HK-2 (cell line): ENCODE data around the gene TAF7L.
"Not testable (repeated sequence)": the region's sequence is repeated elsewhere in the genome, so short reads cannot be mapped to it uniquely, and the experiment has no call there.

Source experiments
- DNase-seq: peaks from one replicate; pipeline ENCODE4 v3.0.0-alpha.2; 2018; ENCODE audit not compliant: unreplicated experiment

Gene TAF7L

GRCh38 chrX:101290957-101291603 lies at the start of gene TAF7L:
TSS of gene TAF7L (minus strand) at chrX:101291334. CDS start at chrX:101287543, 3,791 bp downstream.
- no peak for DNase-seq

GRCh38 chrX:101337776-101338271 lies 46.7 kb upstream of the TAF7L start:
- DNase-seq, result no peak

- DNase-seq, result not testable (repeated sequence)
Observed at GRCh38 chrX:101334310-101334709, 43.2 kb upstream of the TAF7L start.

GRCh38 chrX:101326600-101326999 lies 35.5 kb upstream of the TAF7L start:
- not testable (repeated sequence) for DNase-seq

GRCh38 chrX:101303790-101304189 lies 12.7 kb upstream of the TAF7L start:
- no peak for DNase-seq

- DNase-seq, result not testable (repeated sequence)
Observed at GRCh38 chrX:101295603-101296002, 4.5 kb upstream of the TAF7L start.

GRCh38 chrX:101287402-101287801 lies 3.7 kb downstream of the TAF7L start:
- DNase-seq, result no peak

GRCh38 chrX:101276238-101276637 lies 14.9 kb downstream of the TAF7L start:
- no peak for DNase-seq

GRCh38 chrX:101274198-101274597 lies 16.9 kb downstream of the TAF7L start:
- no peak for DNase-seq

GRCh38 chrX:101265869-101266428 lies 25.2 kb downstream of the TAF7L start:
- DNase-seq, result peak; percentile 43

GRCh38 chrX:101263766-101264165 lies 27.4 kb downstream of the TAF7L start:
- DNase-seq, result no peak

- no peak for DNase-seq
Observed at GRCh38 chrX:101262590-101262989, 28.5 kb downstream of the TAF7L start.

- no peak for DNase-seq
Observed at GRCh38 chrX:101260435-101260834, 30.7 kb downstream of the TAF7L start.

GRCh38 chrX:101258259-101258581 lies 32.9 kb downstream of the TAF7L start:
- no peak for DNase-seq

GRCh38 chrX:101257448-101258258 lies 33.5 kb downstream of the TAF7L start:
- DNase-seq, result no peak

- DNase-seq, result no peak
Observed at GRCh38 chrX:101252634-101253033, 38.5 kb downstream of the TAF7L start.

- no peak for DNase-seq
Observed at GRCh38 chrX:101241531-101241930, 49.6 kb downstream of the TAF7L start.

- no peak for DNase-seq
Observed at GRCh38 chrX:101237041-101237440, 54.1 kb downstream of the TAF7L start.

GRCh38 chrX:101232316-101232715 lies 58.8 kb downstream of the TAF7L start:
- DNase-seq, result no peak

GRCh38 chrX:101231080-101231479 lies 60.1 kb downstream of the TAF7L start:
- no peak for DNase-seq

GRCh38 chrX:101230636-101231035 lies 60.5 kb downstream of the TAF7L start:
- DNase-seq, result no peak

GRCh38 chrX:101229170-101229569 lies 62.0 kb downstream of the TAF7L start:
- DNase-seq, result no peak

GRCh38 chrX:101223226-101223625 lies 67.9 kb downstream of the TAF7L start:
- no peak for DNase-seq
